IPS DF 6.9 (cell line): ENCODE results near the gene HERPUD1.
"Not testable (repeated sequence)": the region's sequence is repeated elsewhere in the genome, so short reads cannot be mapped to it uniquely, and the experiment has no call there.

Source experiments
- DNase-seq: peaks from one replicate; pipeline ENCODE4 v3.0.0-alpha.2; 2013; ENCODE audit warnings: low read depth, low spot score
- H3K27ac ChIP-seq: one replicate; pipeline ENCODE4 v1.5.1; 2013; ENCODE audit warnings: low read length, control low read depth
- H3K27me3 ChIP-seq: 2 replicates; pipeline ENCODE4 v1.6.1; 2013; ENCODE audit warnings: mild to moderate bottlenecking, low read length; ENCODE audit not compliant: control insufficient read depth, insufficient read depth
- H3K36me3 ChIP-seq: 2 replicates; pipeline ENCODE4 v1.6.1; 2013; ENCODE audit warnings: low read length; ENCODE audit not compliant: control insufficient read depth, insufficient read depth
- H3K4me1 ChIP-seq: 2 replicates; pipeline ENCODE4 v1.6.1; 2013; ENCODE audit warnings: low read length; ENCODE audit not compliant: control insufficient read depth, insufficient read depth
- H3K4me3 ChIP-seq: 2 replicates; pipeline ENCODE4 v1.5.1; 2013; ENCODE audit warnings: mild to moderate bottlenecking, low read length
- H3K9me3 ChIP-seq: 2 replicates; pipeline ENCODE4 v1.6.1; 2013; ENCODE audit warnings: low read length, inconsistent platforms; ENCODE audit not compliant: control insufficient read depth, insufficient read depth
- whole genome bisulfite sequencing: extraction: QIAGEN DNeasy Blood & Tissue Kit; methylation state at CpG from one replicate; pipeline ENCODE4 v1.1.7; 2013; ENCODE audit warnings: mixed read lengths, missing lambda C conversion rate; ENCODE audit not compliant: insufficient read length, insufficient coverage; 5-methylcytosine and 5-hydroxymethylcytosine counted together

The HERPUD1 gene

DNA sequence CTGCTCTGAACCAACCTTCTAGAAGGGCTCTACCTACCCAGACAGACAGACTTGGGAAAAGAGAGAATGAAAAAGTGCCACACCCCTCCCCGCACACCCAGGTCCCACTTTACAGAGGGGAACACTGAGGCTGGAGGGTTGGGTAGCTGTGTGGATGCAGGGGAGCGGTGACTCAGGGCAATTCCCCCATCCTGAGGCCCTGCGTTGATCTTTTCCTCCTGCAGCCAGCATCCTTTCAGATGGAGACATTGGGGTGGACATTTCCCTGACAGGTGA lies 39.8 kb downstream of the HERPUD1 start:
- DNase-seq = no peak
- no peaks in the 10 kb centered on the region; the same call in 1 of the 2 replicates for H3K4me1 ChIP-seq
- no peaks in the 10 kb centered on the region for H3K27me3 ChIP-seq
- no peaks in the 10 kb centered on the region for H3K9me3 ChIP-seq
- no peak overlapping the region for H3K4me3 ChIP-seq
- no peak overlapping the region for H3K27ac ChIP-seq
- H3K36me3 ChIP-seq = no peaks in the 10 kb centered on the region
- no CpG with 5 or more reads among the region's 3 CpGs for WGBS

DNA sequence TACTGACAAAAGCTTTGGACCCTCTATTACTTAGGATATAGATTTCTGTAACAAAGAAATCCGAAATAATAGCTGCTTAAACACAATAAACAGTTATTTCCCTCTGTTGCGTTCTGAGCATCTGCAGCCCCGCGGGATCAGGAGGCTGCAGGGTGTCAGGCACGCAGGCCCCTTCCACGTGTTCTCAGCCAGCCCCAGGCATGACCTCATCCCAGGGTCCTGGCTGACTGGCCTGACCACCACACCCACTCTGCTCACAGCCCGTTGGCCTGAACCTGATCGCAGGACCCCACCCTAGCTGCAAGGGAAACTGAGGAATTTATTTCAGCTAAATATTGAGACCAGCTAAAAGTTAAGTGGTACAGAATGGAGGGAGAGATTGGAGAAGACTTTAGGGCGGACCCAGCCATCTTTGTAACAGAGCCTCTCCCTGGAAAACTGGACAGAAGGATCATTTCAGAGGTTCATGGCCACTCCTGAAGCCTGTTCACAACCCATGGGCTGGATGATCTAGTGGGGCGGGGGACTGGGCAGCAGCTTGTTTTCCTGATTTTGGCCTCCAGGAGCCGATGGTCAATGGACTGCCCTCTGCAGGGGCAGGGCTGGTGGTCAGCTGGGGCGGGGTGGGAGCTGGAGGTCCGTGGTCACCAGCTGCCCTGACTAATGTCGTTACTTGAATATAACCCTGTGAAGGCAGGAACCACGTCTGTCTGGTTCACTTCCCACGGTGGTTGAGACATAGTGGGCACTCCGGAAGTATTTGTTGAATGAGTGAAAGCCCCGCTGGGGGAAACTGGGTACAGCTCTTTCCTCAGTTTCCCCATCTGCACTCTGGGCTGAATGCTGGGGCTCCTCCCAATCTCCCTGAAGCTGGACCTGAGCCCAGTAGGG lies 40.7 kb downstream of the HERPUD1 start:
- Histone ChIP-seq H3K4me1 (no peaks in the 10 kb centered on the region; the same call in 1 of the 2 replicates), H3K4me3 (no peak overlapping the region), H3K27me3 (no peaks in the 10 kb centered on the region), H3K27ac (no peak overlapping the region), H3K9me3 (no peaks in the 10 kb centered on the region), H3K36me3 (no peaks in the 10 kb centered on the region)
- no CpG with 5 or more reads among the region's 18 CpGs for WGBS
- DNase-seq = no peak

DNA sequence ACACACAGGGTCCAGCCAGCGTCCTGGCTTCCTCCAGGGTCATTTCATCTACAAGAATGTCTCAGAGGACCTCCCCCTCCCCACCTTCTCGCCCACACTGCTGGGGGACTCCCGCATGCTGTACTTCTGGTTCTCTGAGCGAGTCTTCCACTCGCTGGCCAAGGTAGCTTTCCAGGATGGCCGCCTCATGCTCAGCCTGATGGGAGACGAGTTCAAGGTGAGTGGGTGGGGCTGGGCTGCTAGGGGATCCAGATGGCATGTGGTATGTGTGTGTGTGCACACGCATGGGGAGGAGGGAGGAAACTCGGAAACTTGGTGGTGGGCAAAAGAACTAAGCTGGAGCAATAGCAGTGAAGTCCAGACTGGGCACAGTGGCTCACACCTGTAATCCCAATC lies 41.4 kb downstream of the HERPUD1 start:
- Histone ChIP-seq H3K4me1 (no peaks in the 10 kb centered on the region; the same call in 1 of the 2 replicates), H3K36me3 (no peaks in the 10 kb centered on the region), H3K9me3 (no peaks in the 10 kb centered on the region), H3K27me3 (no peaks in the 10 kb centered on the region), H3K27ac (no peak overlapping the region), H3K4me3 (no peak overlapping the region)
- no CpG with 5 or more reads among the region's 9 CpGs for WGBS
- DNase-seq = no peak

DNA sequence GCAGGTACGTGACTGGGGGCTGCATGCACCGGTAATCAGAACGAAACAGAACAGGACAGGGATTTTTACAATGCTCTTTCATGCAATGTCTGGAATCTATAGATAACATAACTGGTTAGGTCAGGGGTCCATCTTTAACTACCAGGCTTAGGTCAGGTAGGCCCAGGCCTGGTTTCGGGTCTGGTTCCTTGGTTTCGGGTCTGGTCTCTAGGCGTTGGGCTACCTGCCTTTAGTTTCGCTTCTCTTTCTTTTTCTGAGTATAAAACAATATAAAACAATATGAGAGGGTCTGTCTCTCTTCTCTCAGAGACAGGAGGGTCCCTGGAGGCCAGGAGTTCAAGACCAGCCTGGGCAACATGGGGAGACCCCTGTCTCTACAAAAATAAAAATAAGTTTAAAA lies 42.0 kb downstream of the HERPUD1 start:
- not testable (repeated sequence) for DNase-seq, H3K9me3 ChIP-seq, H3K27ac ChIP-seq, H3K4me3 ChIP-seq, H3K4me1 ChIP-seq, H3K27me3 ChIP-seq, H3K36me3 ChIP-seq
- WGBS = no CpG with 5 or more reads among the region's 7 CpGs

DNA sequence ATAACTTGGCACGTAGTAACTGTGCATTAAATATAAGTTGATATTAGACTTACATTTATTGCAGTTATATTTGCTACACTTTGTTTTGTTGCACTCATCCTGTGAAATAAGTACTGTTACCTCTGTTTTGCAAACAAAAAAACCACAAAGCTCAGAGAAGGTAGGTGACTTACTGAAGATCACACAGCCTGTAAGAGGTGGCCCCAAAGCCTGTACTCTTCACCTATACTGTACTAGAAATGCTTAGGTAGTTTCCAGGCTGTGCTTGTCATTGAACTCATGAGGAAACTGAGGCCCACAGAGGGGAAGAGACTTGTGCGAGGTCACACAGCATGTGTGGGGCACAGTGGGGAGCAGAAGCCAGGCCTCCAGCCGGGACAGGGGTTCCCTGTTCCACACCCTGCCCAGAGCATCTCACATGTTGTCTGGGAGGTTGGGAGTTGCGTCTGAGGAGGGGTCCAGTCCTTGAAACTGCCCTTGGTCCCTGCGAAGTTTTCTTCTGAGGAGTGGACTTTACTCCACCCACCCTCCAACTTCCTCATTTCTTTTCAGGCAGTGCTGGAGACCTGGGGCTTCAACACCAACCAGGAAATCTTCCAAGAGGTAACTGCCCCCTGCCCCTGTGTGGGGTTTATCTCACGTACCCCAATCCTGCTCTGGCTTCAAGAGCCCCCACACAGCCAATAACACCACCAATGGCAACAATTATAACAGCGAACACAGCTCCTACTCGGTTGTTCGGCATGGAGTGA lies 42.8 kb downstream of the HERPUD1 start:
- DNase-seq = no peak
- no CpG with 5 or more reads among the region's 9 CpGs for WGBS
- H3K36me3 ChIP-seq = no peaks in the 10 kb centered on the region
- no peak overlapping the region for H3K4me3 ChIP-seq
- no peak overlapping the region for H3K27ac ChIP-seq
- no peaks in the 10 kb centered on the region for H3K9me3 ChIP-seq
- H3K4me1 ChIP-seq = no peaks in the 10 kb centered on the region; the same call in 1 of the 2 replicates
- no peaks in the 10 kb centered on the region for H3K27me3 ChIP-seq

DNA sequence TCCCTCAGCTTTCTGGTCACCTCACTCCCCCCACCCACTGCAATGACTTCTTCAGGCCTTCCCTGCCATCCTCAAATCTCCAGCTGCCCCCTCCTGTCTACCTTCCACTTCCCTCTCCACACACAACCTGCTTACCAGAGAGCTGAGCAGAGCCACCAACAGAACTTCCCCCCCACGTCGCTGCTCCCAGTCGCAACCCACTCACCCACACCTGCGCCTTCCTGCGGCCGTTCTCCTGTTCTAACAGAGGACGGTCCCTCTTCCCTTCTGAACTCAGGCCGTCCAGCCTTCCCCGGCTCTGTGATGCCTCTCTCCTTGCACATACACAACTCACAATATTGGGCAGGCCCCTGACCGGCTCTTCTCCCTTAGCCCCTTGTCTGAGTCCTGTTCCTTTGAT lies 43.8 kb downstream of the HERPUD1 start:
- H3K27ac ChIP-seq = no peak overlapping the region
- no peaks in the 10 kb centered on the region for H3K27me3 ChIP-seq
- no peaks in the 10 kb centered on the region for H3K36me3 ChIP-seq
- no peaks in the 10 kb centered on the region for H3K4me1 ChIP-seq
- no peak for DNase-seq
- H3K4me3 ChIP-seq = no peak overlapping the region
- H3K9me3 ChIP-seq = no peaks in the 10 kb centered on the region
- no CpG with 5 or more reads among the region's 10 CpGs for WGBS

DNA sequence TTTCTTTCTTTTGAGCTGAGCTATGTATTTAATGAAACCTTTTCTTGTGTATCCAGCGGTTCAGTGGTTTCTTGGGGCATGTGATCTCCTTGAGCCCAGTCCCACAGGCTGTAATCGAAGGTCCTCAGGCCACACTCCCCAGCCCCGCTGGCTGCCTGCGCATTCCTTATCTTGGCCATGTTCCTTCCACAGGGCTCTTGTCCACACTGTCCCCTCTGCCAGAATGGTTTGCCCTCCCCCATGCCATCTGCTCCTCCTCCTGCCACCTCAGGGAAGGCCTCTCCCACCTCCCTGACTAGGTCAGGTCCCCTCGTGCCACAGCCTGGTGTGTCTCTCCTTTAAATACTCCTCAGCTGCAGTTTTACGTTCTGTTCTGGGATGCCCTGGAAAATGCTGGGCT lies 45.3 kb downstream of the HERPUD1 start:
- no peak for DNase-seq
- no peaks in the 10 kb centered on the region for H3K4me1 ChIP-seq
- no peak overlapping the region for H3K27ac ChIP-seq
- H3K36me3 ChIP-seq = no peaks in the 10 kb centered on the region
- H3K27me3 ChIP-seq = no peaks in the 10 kb centered on the region
- WGBS = no CpG with 5 or more reads among the region's 6 CpGs
- H3K4me3 ChIP-seq = no peak overlapping the region
- no peaks in the 10 kb centered on the region for H3K9me3 ChIP-seq

DNA sequence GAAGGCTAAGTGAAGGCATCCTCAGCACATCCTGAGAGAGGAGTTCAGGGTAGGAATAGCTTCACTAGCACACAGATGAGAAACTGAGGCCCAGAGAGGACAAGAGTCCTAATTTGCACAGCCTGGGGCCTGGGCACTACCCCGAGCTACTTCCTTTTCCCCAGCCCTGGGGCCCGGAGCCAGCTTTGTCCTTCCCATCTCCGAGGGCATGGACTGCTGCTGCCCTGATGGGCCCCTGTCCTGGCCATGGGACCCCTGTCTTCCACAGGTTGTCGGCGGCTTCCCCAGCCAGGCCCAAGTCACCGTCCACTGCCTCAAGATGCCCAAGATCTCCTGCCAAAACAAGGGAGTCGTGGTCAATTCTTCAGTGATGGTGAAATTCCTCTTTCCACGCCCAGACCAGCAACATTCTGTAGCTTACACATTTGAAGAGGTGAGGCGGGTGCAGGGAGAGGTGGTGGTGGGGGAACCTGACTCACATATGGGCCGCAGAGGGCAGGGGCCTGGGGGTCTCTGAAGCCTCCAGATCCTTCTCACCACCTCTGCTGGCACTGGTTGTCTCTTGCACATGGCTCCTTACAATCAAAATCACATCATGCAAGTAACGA lies 46.0 kb downstream of the HERPUD1 start:
- no peak for DNase-seq
- no CpG with 5 or more reads among the region's 11 CpGs for WGBS

DNA sequence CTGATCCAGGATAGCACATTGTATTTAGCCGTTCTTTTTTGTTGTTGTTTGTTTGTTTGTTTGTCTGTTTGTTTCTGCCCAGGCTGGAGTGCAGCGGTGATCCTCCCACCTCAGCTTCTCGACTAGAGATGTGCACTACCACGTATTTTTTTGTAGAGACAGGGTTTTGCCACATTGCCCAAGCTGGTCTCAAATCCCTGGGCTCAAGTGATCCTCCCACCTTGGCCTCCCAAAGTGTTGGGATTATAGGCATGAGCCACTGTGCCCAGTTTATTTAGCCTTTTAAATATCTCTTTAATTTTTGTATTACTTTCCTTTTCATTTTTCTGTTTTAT lies 48.2 kb downstream of the HERPUD1 start:
- no peak for DNase-seq
- Histone ChIP-seq H3K27ac (no peak overlapping the region), H3K4me1 (no peaks in the 10 kb centered on the region), H3K9me3 (no peaks in the 10 kb centered on the region), H3K36me3 (no peaks in the 10 kb centered on the region), H3K4me3 (no peak overlapping the region), H3K27me3 (no peaks in the 10 kb centered on the region)
- WGBS = no CpG with 5 or more reads among the region's 4 CpGs

More for the DNA sequence above, 46.0 kb downstream of the HERPUD1 start:
- H3K36me3 ChIP-seq = no peaks in the 10 kb centered on the region
- no peaks in the 10 kb centered on the region for H3K4me1 ChIP-seq
- H3K4me3 ChIP-seq = no peak overlapping the region
- H3K9me3 ChIP-seq = no peaks in the 10 kb centered on the region
- H3K27me3 ChIP-seq = no peaks in the 10 kb centered on the region
- no peak overlapping the region for H3K27ac ChIP-seq

DNA sequence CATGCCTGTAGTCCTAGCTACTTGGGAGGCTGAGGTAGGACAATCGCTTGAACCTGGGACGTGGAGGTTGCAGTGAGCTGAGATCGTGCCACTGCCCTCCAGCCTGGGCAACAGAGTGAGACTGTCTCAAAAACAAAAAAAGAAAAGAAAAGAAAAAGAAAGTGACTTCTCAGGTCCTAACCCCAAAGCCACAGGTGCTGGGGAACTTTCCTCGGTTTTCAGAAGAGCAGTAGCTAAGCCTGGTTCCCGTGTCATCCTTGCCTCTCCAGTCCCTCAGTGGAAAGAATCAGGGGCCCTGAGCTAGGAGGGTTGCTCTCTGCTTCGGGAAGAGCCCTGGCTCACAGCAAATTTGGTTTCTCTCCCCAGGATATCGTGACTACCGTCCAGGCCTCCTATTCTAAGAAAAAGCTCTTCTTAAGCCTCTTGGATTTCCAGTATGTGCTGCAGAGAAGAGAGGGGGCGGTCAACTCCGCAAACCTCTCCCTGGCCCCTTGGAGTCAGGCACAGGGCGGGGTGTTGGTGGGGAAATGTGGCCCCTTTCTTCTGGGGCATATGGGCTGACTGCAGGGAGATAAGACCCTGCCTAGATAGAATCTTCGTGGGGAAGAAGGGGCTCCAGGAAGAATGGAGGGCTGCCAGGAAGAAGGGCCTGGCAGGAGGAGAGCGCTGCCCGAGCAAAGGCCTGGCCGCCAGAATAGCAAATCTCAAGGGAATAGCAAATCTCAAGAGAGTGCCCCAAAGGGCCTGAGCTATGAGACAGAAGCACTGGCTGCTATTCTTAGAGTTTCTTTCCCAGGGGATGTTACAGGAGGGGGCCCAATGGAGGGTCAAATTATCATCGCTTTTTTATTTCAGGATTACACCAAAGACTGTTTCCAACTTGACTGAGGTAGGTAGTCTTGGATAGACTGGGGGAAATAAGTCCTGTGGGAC lies 49.1 kb downstream of the HERPUD1 start:
- H3K27me3 ChIP-seq = no peaks in the 10 kb centered on the region
- H3K4me3 ChIP-seq = no peak overlapping the region
- no CpG with 5 or more reads among the region's 16 CpGs for WGBS
- no peaks in the 10 kb centered on the region for H3K4me1 ChIP-seq
- no peak overlapping the region for H3K27ac ChIP-seq
- DNase-seq = no peak
- no peaks in the 10 kb centered on the region for H3K9me3 ChIP-seq
- H3K36me3 ChIP-seq = no peaks in the 10 kb centered on the region
